AG04449 (cell line): ENCODE results near the gene KANK4.

Source experiments
- CTCF ChIA-PET: fragments of 350-600 bp; formaldehyde crosslinking; extraction: SDS; loops from one replicate; lab custom pipeline; 2021; ENCODE audit warnings: antibody characterized with exemption; lab: Yijun Ruan, JAX
- POLR2A ChIA-PET: fragments of 400-600, 350-600 bp; formaldehyde crosslinking; extraction: SDS; loops from one replicate; lab custom pipeline; 2020; ENCODE audit warnings: antibody characterized with exemption, inconsistent platforms; lab: Yijun Ruan, JAX
- DNase-seq: peaks from one replicate; pipeline ENCODE4 v3.0.0-alpha.2; 2010; ENCODE audit warnings: low read depth, low spot score
- H3K4me3 ChIP-seq: 2 replicates; pipeline ENCODE4 v1.5.1; 2011; ENCODE audit warnings: low read depth, mild to moderate bottlenecking, control low read depth, low read length
- CTCF ChIP-seq: IDR thresholded peaks from one replicate; pipeline ENCODE4 v1.5.1; 2011; ENCODE audit warnings: mild to moderate bottlenecking, moderate library complexity, low read length, control low read depth, inconsistent platforms; ENCODE audit not compliant: insufficient read depth; ENCODE audit errors: missing control alignments

The KANK4 gene

DNA sequence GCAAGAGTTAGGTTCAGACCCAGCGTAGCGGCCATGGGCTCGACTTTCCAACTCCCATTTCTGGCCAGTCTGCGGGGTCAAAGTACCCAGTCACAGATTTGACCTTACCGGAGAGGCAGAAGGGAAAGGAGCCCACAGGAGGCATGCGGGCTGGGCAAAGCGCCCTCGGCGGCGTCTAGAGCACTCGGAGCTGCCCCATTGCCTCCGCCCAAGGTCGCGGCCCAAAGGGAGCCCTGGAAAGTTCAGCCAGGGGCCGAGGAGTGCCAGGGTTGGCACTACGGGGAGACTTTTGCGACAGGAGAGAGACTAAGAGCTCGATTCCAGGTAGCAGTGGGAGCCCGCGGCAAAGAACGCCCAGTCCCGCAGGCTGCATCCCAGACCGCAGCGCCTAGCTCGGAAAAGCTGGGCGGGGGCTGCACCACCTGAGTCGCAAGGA, 896 bp downstream of the KANK4 start:
- CTCF ChIA-PET: no interaction called here
- no peak overlapping the region for H3K4me3 ChIP-seq

GRCh38 chr1:62317021-62317768, 2.0 kb downstream of the KANK4 start:
- ChIA-PET CTCF (no interaction called here), POLR2A (no interaction called here)
- TF ChIP-seq CTCF: no peak
- no peak for DNase-seq
- H3K4me3 ChIP-seq: no peak overlapping the region

More for the DNA sequence above, 896 bp downstream of the KANK4 start:
- POLR2A ChIA-PET: no interaction called here
- DNase-seq: no peak
- TF ChIP-seq CTCF: no peak

GRCh38 chr1:62316135-62316534, 3.1 kb downstream of the KANK4 start:
- no peak for DNase-seq
- ChIA-PET CTCF (no interaction called here), POLR2A (no interaction called here)
- TF ChIP-seq CTCF: no peak
- no peak overlapping the region for H3K4me3 ChIP-seq

DNA sequence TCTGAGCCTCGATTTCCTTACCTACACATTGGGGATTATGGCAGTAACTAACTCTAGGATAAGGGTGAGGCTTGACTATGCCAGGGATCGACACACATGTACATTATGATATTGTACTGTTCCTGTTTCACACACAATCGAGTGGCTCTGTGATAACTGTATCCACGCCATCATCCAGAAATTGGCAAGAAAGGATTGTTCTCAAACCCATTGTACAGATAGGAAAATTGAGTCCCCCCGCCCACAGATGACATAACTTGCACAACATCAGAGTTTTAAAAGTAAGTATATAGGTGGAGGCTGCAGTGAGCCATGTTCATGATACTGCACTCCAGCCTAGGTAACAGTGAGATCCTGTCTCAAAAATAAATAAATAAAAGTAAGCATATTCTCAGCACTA, 3.8 kb downstream of the KANK4 start:
- TF ChIP-seq CTCF: no peak
- CTCF ChIA-PET: no interaction called here
- POLR2A ChIA-PET: no interaction called here
- DNase-seq: no peak
- no peak overlapping the region for H3K4me3 ChIP-seq

DNA sequence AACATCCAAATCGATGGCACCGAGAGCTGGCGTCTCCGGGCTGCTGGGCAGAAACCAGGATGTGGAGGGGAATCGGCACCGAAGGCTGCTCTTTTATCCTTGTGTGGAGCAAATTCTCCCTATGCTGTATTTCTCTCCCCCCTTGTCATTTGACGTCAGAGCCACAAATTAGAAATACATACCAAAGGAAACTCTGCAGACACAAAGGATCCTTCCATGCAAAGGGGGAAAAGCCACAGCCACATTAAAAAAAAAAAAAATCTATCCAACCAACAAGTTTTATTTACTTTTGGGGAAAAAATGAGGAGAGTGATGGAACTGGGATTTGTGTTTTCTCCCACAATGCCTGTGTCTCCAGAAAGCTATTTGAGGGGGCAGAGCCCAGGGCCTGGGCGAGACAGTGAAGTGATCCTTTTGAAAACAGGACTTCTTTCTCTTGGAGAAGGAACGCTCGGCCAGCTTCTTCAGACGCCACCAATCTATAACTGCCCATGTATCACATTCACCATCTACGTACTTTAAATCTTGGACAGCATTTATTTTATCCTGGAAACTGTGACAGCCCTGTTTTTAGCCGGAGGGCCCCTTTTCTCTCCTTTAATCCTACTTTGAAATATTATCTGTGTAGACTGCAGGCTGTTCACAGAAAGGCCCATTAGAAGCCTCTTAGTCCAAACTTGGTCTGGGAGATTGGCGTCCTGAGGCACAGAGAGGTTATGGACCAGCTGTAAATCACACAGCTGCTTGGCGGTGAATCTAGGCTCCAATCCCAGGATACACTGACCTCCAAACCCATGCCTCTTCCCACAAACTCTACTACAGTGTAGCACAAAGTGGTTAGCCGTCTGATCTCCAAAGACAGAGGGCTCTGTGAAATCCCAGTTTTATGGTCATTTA, 4.5 kb downstream of the KANK4 start:
- TF ChIP-seq CTCF: no peak
- no peak overlapping the region for H3K4me3 ChIP-seq
- ChIA-PET CTCF (no interaction called here), POLR2A (no interaction called here)
- no peak for DNase-seq

- no peak overlapping the region for H3K4me3 ChIP-seq
- ChIA-PET CTCF (no interaction called here), POLR2A (no interaction called here)
- DNase-seq: no peak
- TF ChIP-seq CTCF: no peak
Observed at GRCh38 chr1:62312698-62313097, 6.5 kb downstream of the KANK4 start.
